Thyroid gland (tissue), 4 donors: ENCODE measurements around the gene RABIF.

Experiments used
- POLR2A ChIP-seq, 2 donors: fragments of 450-650 bp; IDR thresholded peaks; one replicate each; pipeline ENCODE4 v1.6.1; 2017; ENCODE audit warnings: antibody characterized with exemption in 2 of 2, mild to moderate bottlenecking in 2 of 2, moderate library complexity in 1 of 2
- TF ChIP-seq, protein P1 (sequence below), 6 experiments: fragments of 200-600 bp in 3 of 6; fragments of 450-650 bp in 3 of 6; sonication (generic) in 3 of 6; IDR thresholded peaks; one replicate each; pipeline ENCODE4 v1.5.1; 2016 to 2019; ENCODE audit warnings: antibody characterized with exemption in 6 of 6, mild to moderate bottlenecking in 2 of 6, inconsistent platforms in 1 of 6, moderate library complexity in 1 of 6

DNA sequence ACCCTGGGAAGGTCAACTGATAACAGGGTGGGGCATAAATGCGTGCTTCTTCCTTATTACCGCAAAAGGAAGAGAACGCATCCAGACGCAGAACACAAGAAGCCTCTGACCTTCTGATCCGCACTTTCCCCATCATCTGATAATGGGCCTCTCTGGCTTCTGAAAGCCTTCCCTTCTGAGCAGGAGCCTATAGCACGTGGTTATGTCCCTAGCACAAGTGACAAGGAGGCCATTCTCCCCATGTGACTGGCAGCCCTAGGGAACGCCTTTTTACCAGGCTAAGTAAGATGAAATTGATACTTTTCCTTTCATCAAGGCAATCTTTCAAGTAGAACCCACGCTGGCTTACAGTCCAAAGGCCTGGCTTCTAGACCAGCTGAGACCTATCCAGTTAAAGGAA lies 34.2 kb downstream of the RABIF start:
- TF ChIP-seq, protein P1, sequence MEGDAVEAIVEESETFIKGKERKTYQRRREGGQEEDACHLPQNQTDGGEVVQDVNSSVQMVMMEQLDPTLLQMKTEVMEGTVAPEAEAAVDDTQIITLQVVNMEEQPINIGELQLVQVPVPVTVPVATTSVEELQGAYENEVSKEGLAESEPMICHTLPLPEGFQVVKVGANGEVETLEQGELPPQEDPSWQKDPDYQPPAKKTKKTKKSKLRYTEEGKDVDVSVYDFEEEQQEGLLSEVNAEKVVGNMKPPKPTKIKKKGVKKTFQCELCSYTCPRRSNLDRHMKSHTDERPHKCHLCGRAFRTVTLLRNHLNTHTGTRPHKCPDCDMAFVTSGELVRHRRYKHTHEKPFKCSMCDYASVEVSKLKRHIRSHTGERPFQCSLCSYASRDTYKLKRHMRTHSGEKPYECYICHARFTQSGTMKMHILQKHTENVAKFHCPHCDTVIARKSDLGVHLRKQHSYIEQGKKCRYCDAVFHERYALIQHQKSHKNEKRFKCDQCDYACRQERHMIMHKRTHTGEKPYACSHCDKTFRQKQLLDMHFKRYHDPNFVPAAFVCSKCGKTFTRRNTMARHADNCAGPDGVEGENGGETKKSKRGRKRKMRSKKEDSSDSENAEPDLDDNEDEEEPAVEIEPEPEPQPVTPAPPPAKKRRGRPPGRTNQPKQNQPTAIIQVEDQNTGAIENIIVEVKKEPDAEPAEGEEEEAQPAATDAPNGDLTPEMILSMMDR (IDR thresholded peaks at IDR 0.05), result no peak
- no peak for TF ChIP-seq POLR2A (IDR thresholded peaks at IDR 0.05)
